IMR-90 (cell line): ENCODE measurements around the gene CYP27B1. TPM values are rescaled to one million over a fixed set of nuclear protein-coding genes. Genes with fewer than 3 reads are reported as not detected.

ENCODE experiments used
- ATAC-seq: fragments of 200-7000 bp; cut with Tn5 transposase; 2 replicates; pipeline ENCODE4 v1.9.1; 2020; ENCODE audit warnings: low read depth, mild to moderate bottlenecking, moderate library complexity
- BruUV-seq: library from RNA; stranded (reverse); fragments of 400-500 nt; replicated peaks from 2 replicates; lab custom pipeline; 2021; lab: Mats Ljungman, UMichigan
- CTCF ChIA-PET: fragments of 300-600 bp; formaldehyde crosslinking; extraction: SDS; loops from one replicate; lab custom pipeline; 2021; ENCODE audit warnings: antibody characterized with exemption; lab: Yijun Ruan, JAX
- POLR2A ChIA-PET: fragments of 300-600 bp; sonication (Branson Sonifier 250); formaldehyde crosslinking; loops from one replicate; lab custom pipeline; 2022; ENCODE audit warnings: antibody characterized with exemption; ENCODE audit not compliant: unreplicated experiment; lab: Charles Lee
- DNase-seq: peaks from one replicate; pipeline ENCODE4 v3.0.0; 2013
- H2AFZ ChIP-seq: replicated peaks from 2 replicates; pipeline ENCODE3; 2013; ENCODE audit warnings: low read length, mild to moderate bottlenecking; ENCODE audit not compliant: poor library complexity
- H2AK5ac ChIP-seq: 2 replicates; pipeline ENCODE4 v1.6.1; 2013; ENCODE audit warnings: low read depth, low read length, inconsistent platforms
- H2AK9ac ChIP-seq: replicated peaks from 2 replicates; pipeline ENCODE3; 2013; ENCODE audit warnings: mild to moderate bottlenecking, low read depth, low read length, moderate library complexity; ENCODE audit not compliant: poor library complexity
- H2BK120ac ChIP-seq: 2 replicates; pipeline ENCODE4 v1.6.1; 2013; ENCODE audit warnings: low read depth, low read length, inconsistent platforms
- H2BK15ac ChIP-seq: 3 replicates; pipeline ENCODE4 v1.6.1; 2013; ENCODE audit warnings: low read depth, low read length, inconsistent platforms
- H2BK20ac ChIP-seq: 2 replicates; pipeline ENCODE4 v1.6.1; 2013; ENCODE audit warnings: low read depth, mild to moderate bottlenecking, inconsistent platforms, low read length, moderate library complexity
- H2BK5ac ChIP-seq: 2 replicates; pipeline ENCODE4 v1.6.1; 2013; ENCODE audit warnings: mild to moderate bottlenecking, low read depth, low read length, inconsistent platforms; ENCODE audit not compliant: poor library complexity, severe bottlenecking
- H3K14ac ChIP-seq: replicated peaks from 2 replicates; pipeline ENCODE4 v1.6.1; 2013; ENCODE audit warnings: low read depth, low read length, inconsistent platforms
- H3K18ac ChIP-seq: 2 replicates; pipeline ENCODE4 v1.6.1; 2013; ENCODE audit warnings: low read depth, low read length, control low read depth
- H3K23ac ChIP-seq: 2 replicates; pipeline ENCODE4 v1.6.1; 2013; ENCODE audit warnings: low read depth, low read length, inconsistent platforms
- H3K27ac ChIP-seq: 2 replicates; pipeline ENCODE4 v1.5.1; 2013; ENCODE audit warnings: mild to moderate bottlenecking, control low read depth, low read length; ENCODE audit not compliant: insufficient read depth
- H3K27me3 ChIP-seq: 2 replicates; pipeline ENCODE4 v1.6.1; 2013; ENCODE audit warnings: low read length; ENCODE audit not compliant: control insufficient read depth, insufficient read depth
- H3K36me3 ChIP-seq: 2 replicates; pipeline ENCODE4 v1.6.1; 2013; ENCODE audit warnings: low read length, mixed read lengths; ENCODE audit not compliant: control insufficient read depth, insufficient read depth
- H3K4ac ChIP-seq: 2 replicates; pipeline ENCODE4 v1.6.1; 2013; ENCODE audit warnings: low read depth, low read length, inconsistent platforms
- H3K4me1 ChIP-seq: 2 replicates; pipeline ENCODE4 v1.6.1; 2013; ENCODE audit warnings: low read length, mixed read lengths; ENCODE audit not compliant: control insufficient read depth, insufficient read depth
- H3K4me2 ChIP-seq: 2 replicates; pipeline ENCODE4 v1.6.1; 2013; ENCODE audit warnings: low read depth, mild to moderate bottlenecking, control low read depth, low read length, moderate library complexity
- H3K4me3 ChIP-seq: 2 replicates; pipeline ENCODE4 v1.5.1; 2013; ENCODE audit warnings: low read depth, mild to moderate bottlenecking, control low read depth, low read length, moderate library complexity; ENCODE audit not compliant: insufficient read depth
- H3K56ac ChIP-seq: 2 replicates; pipeline ENCODE4 v1.6.1; 2013; ENCODE audit warnings: low read length, inconsistent platforms; ENCODE audit not compliant: insufficient read depth; ENCODE audit errors: extremely low read depth
- H3K79me1 ChIP-seq, 2 experiments: 2 replicates each; pipeline ENCODE4 v1.6.1; 2013; ENCODE audit warnings: low read length in 2 of 2, inconsistent platforms in 1 of 2, low read depth in 1 of 2
- H3K9ac ChIP-seq: 2 replicates; pipeline ENCODE4 v1.6.1; 2013; ENCODE audit warnings: low read depth, low read length, control low read depth
- H3K9me1 ChIP-seq: 2 replicates; pipeline ENCODE4 v1.6.1; 2013; ENCODE audit warnings: low read length, inconsistent platforms; ENCODE audit not compliant: insufficient read depth
- H3K9me3 ChIP-seq: 2 replicates; pipeline ENCODE4 v1.6.1; 2013; ENCODE audit warnings: low read length; ENCODE audit not compliant: control insufficient read depth, insufficient read depth
- H4K20me1 ChIP-seq: 2 replicates; pipeline ENCODE4 v1.6.1; 2013; ENCODE audit warnings: low read length, inconsistent platforms; ENCODE audit not compliant: insufficient read depth
- H4K5ac ChIP-seq: 2 replicates; pipeline ENCODE4 v1.6.1; 2013; ENCODE audit warnings: mild to moderate bottlenecking, low read depth, low read length, control low read depth
- H4K8ac ChIP-seq, 2 experiments: 2 replicates each; pipeline ENCODE4 v1.6.1; 2013; ENCODE audit warnings: low read depth in 2 of 2, low read length in 2 of 2, control low read depth in 1 of 2, inconsistent platforms in 1 of 2
- H4K91ac ChIP-seq: 2 replicates; pipeline ENCODE4 v1.6.1; 2013; ENCODE audit warnings: low read depth, low read length, inconsistent platforms; ENCODE audit not compliant: insufficient read depth
- CHD1 ChIP-seq: IDR thresholded peaks from 2 replicates; pipeline ENCODE4 v1.6.1; 2012; ENCODE audit warnings: low read depth, low read length, improper control_type of control experiment
- FOS ChIP-seq: fragments of 150-350 bp; IDR thresholded peaks from 2 replicates; pipeline ENCODE4 v1.6.1; 2016; ENCODE audit warnings: low read depth, low read length
- RFX5 ChIP-seq: IDR thresholded peaks from 2 replicates; pipeline ENCODE4 v1.8.0; 2012; ENCODE audit warnings: low read depth, mild to moderate bottlenecking, low read length, moderate library complexity
- WGBS, 2 experiments: methylation state at CpG; one replicate each; pipeline versions ENCODE4 v1.1.5 to v1.1.7; 2013; ENCODE audit warnings: missing lambda C conversion rate in 2 of 2; ENCODE audit not compliant: insufficient read length in 1 of 2; ENCODE audit errors: extremely low coverage in 2 of 2; 5-methylcytosine and 5-hydroxymethylcytosine counted together
- dilution Hi-C: fragments of 300-500 bp; cut with HindIII; formaldehyde crosslinking; loops from one replicate; pipeline ENCODE4 v1.14.3; 2018; ENCODE audit warnings: low sequenced_read_pairs; ENCODE audit not compliant: unreplicated experiment
- in situ Hi-C: fragments of 300-500 bp; cut with MboI; formaldehyde crosslinking; loops from 3 replicates; pipeline ENCODE4 v1.14.3; 2019; ENCODE audit warnings: low sequenced_read_pairs, inconsistent platforms, mixed read lengths
- intact Hi-C: fragments of 100-400 bp; cut with micrococcal nuclease; formaldehyde crosslinking; loops from 2 replicates; pipeline ENCODE4 v1.10.0; 2022
- polyA plus RNA-seq, 3 experiments: library from polyadenylated mRNA; depleted of rRNA; stranded (reverse); fragments of >200 nt; gene quantifications; 2 replicates each; pipeline ENCODE4 v1.2.3, GENCODE V29; 2012; ENCODE audit warnings: low replicate concordance in 1 of 3
- total RNA-seq: library from RNA; depleted of rRNA; stranded (reverse); fragments of >200 nt; gene quantifications from 2 replicates; pipeline ENCODE4 v1.2.3, GENCODE V29; 2012

The CYP27B1 gene
- total and polyA plus RNA-seq, 2 of the 4 experiments (the other 2 are of a cell fraction): 0.36 to 1.3 TPM

DNA sequence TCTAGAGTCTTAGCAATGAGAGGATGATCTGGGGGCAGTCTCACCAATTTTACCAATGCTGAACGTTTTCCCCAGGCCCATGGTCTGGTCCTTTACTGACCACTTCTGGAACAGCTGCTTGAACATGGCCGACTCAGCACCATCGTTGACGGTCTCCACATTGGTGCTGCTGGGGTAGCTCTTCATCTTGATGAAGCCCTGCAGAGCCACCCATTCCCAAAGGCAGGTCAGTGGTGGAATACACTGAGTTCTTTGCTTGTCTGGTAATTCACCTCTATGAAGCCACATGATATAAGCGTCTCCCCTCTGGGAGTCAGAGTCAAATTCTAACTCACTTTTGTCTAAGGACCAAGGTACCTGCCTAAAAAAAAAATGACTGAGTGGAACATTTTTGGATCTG is 41.5 kb upstream of the CYP27B1 start (continued):
- TF ChIP-seq CHD1: no peak

DNA sequence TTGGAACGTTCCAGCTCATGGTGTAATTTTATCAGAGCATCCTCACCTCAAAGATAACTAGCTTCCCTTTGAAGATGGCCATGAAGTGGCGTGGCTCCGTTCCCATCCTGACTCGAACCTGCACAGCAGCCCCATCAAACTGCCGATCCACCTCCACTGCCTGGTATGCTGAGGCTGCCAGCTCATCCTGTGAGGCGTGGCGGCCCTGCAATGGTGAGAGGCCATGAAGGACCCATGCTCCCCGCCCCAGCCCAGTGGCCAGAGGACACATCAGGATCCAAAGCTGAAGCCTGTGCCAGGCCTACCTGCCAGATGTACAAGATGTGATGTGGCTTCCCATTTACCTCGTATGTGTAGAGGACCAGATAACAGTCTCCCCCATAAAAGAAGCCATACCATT is 40.4 kb upstream of the CYP27B1 start:
- no peak overlapping the region for H3K9ac ChIP-seq
- intact Hi-C loops: no loop called here
- dilution Hi-C loops: no loop called here
- H3K18ac ChIP-seq: no peak overlapping the region
- no peak overlapping the region for H4K91ac ChIP-seq
- H4K5ac ChIP-seq: no peak overlapping the region
- no peak overlapping the region for H3K4me3 ChIP-seq
- no peak overlapping the region for H3K4ac ChIP-seq
- DNase-seq: no peak
- 50% methylated on average over 1 of the region's 9 CpGs; no CpG with 5 or more reads in 1 of the 2 experiments for WGBS, 2 experiments
- POLR2A ChIA-PET: no interaction called here
- H3K4me1 ChIP-seq: peaks cover 3% of the 10 kb centered on the region; the same call in 1 of the 2 replicates
- H2BK5ac ChIP-seq: no peak overlapping the region
- no peaks in the 10 kb centered on the region for H3K9me3 ChIP-seq
- no peak overlapping the region for H2BK120ac ChIP-seq
- H4K20me1 ChIP-seq: no peaks in the 10 kb centered on the region
- no peak overlapping the region for H2AK5ac ChIP-seq
- no peak overlapping the region for H2BK20ac ChIP-seq
- no peak overlapping the region for H2AK9ac ChIP-seq
- peaks cover 7% of the 10 kb centered on the region; the same call in 1 of the 2 replicates for H3K9me1 ChIP-seq
- no peak overlapping the region for H3K56ac ChIP-seq
- no peak overlapping the region for H3K23ac ChIP-seq
- H2AFZ ChIP-seq: no peak overlapping the region
- no peak for ATAC-seq
- H3K79me1 ChIP-seq: no peaks in the 10 kb centered on the region
- no peaks in the 10 kb centered on the region for H3K27me3 ChIP-seq
- H3K36me3 ChIP-seq: peaks cover 47% of the 10 kb centered on the region
- H3K14ac ChIP-seq: no peak overlapping the region
- H2BK15ac ChIP-seq: no peak overlapping the region
- no peak for TF ChIP-seq RFX5
- TF ChIP-seq FOS: no peak
- no TSS peak for BruUV-seq
- CTCF ChIA-PET: no interaction called here
- H3K27ac ChIP-seq: no peak overlapping the region
- no peak overlapping the region for H3K4me2 ChIP-seq
- H4K8ac ChIP-seq: no peak overlapping the region
- in situ Hi-C loops: no loop called here
